Daoy (cell line): Measurements from ENCODE around the gene TRMU. TPM values are rescaled to one million over a fixed set of nuclear protein-coding genes. Genes with fewer than 3 reads are reported as not detected.

ENCODE experiments used
- DNase-seq: peaks from one replicate; pipeline ENCODE4 v3.0.0-alpha.2; 2015; ENCODE audit warnings: low read depth
- total RNA-seq: library from RNA; depleted of rRNA; stranded (reverse); fragments of >200 nt; shearing (Covaris generic); gene quantifications from 2 replicates; pipeline ENCODE4 v1.2.3, GENCODE V29; 2014

The TRMU gene
- total RNA-seq, 1 experiment from 2014 or later: 60.4 TPM

DNA sequence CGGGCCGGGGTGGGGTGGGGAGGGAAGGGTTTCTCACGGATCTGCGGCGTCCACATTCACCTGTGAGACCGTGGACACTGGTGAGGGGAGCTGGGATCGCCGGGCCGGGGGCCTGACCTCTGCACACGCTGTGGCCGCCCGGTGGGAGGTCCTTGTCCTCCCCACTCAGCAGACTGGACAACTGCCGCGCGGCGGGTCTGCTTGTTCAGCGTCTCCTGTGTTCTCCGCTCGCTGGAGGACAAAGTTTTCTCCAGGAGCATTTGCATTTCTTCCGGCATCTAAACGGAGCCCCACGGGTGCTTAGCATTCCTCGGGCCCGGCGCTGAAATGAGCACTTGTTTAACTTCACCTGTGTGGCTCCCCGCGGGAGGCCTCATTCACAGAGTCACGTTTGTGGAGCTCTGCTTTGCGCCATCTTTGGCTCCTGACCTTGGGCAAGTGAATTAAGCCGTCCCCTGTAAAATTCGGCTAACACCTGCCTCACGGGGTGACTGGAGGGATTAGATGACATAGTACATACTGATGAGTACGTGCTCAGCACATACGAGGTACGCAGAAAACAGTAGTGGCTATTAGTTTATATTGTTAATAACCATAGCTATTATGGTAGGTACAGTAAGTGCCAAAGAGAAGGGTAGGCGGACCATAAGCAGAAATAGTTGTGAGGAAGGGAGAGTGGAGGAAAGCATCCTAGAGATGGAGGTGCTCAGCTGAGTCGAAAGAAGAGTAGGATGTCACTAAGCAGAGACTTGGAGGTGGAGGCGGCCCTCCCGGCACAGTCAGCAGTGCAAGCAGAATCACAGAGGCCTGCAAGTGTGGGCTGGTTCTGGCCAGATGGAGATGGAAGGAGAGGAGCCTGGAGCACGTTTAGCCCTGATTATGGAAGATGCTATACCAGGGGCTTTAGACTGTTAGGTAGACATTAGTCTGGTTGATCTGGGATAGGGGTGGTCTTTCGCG, 885 bp downstream of the TRMU start:
- DNase-seq: no peak

DNA sequence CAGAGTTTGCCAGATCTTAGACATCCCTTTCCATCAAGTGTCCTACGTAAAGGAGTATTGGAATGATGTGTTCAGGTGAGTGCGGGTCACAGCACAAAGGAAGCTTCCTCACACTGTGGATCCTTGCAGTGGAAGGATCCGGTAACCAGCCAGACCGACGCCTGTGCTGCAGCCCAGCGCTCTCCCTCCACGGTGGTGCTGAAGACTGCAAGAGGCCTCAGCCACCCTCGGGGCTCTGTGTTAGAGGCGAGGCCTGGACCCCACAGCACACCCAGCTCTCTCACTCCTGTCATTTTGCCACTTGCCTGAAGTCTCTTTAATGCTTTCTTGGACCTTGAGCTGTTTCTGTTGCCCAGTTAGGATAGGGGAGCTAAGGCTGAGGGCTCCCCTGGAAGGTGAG, 2.4 kb downstream of the TRMU start:
- no peak for DNase-seq

DNA sequence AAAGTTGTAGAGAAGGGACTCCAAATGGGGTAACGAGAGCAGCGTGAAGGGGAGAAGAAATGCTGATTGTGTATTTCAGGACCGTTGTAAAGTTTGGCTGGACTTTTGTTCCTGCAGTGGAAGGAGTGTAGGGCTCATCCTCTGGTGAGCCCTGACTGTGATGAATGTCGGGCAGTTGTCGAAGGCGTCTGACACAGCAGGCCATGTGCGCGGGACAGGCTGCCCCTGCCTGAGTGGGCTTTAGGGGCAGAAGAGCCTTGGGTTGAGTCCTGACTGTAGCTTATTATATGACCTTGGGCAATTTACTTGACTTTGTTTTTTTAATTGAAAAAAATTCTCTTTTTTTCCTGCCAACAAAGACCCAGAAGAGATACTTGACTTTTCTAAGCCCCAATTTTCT, 3.1 kb downstream of the TRMU start:
- no peak for DNase-seq

DNA sequence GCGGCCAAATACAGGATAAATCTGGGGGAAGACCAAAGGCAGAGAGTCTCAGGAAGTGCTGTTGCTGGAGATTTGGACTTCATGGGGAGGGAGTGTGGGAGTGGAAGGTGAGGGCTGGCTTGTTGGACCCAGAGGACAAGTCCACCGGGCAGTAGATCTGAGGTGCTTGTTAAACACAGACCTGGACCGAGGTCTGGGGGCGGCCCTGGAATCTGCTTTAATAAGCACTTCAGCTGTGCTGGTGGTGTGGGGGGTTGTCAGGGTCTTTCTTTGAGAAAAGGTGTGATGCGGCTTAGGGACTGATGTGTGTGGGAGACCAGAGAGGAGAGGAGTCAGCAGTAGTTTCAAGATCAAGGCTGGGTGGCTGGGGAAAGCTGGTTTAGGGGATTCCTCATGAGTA, 4.4 kb downstream of the TRMU start:
- DNase-seq: no peak

DNA sequence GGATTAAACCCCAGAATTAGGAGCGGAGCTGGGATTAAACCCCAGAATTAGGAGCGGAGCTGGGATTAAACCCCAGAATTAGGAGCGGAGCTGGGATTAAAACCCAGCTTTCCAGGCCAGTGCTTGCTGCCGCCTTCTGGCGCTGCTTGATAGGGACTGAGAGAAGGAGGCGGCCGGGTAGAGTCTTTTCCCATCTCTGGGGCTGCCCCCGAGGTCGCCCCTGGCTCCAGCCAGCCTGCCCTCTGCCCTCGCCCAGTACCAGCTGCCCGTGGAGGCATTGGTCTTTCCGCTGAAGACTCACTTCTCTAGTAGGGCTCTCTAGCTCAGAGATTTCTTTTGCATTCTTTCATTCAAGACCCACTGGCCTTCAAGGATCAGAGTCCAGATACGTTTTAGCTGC, 5.2 kb downstream of the TRMU start:
- no peak for DNase-seq

DNA sequence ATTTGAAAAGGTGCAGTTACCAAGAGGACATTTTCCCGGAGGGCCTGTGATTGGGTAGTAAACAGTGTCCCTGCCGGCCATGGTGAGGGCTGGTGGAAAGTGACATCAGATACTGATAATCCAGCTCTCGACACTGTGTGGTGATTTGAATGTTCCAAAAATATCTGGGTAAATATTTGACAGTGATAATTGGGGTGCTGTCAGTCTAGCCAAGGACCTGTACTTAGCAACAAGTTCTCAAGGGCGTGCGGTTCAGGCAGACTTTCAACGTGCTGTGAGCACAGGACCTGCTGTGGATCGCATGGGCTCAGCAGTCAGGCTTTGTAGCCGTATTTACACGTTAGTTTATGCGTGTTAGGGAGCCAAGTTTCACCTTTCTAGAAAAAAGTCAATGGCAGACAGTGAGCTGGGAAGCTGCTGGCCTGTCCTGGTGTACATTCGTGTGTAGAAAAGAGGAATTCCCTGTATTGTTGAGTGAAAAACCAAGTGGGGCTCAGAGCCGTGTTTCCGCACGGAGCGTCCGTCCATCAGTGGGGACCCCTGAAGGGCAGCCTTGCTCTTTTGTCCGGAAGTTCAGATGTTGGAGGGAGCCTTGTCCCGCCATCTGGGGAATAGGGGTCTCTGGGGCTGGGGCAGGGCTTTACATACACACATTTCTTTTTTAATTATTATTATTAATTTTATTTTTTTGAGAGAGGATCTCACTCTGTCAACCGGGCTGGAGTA, 11.3 kb downstream of the TRMU start:
- no peak for DNase-seq

DNA sequence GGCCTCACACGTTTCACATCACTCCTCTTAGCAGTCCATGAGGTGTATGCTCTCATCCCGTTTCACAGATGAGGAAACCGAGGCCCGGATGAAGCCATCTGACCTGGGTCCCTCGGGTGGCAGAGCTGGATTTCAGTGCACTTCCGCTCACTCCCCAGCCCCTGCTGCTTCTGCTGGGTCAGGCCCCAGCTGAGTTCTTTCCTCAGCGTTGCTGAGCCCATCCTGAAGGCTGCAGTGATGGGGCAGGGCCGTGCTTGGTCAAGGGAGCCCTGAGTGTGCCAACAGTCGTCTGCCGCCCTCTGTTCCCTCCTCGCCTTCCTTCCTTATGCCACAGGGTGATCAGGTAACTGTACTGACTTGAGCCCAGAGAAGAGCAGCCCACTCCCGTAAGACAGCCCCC, 12.1 kb downstream of the TRMU start:
- no peak for DNase-seq

DNA sequence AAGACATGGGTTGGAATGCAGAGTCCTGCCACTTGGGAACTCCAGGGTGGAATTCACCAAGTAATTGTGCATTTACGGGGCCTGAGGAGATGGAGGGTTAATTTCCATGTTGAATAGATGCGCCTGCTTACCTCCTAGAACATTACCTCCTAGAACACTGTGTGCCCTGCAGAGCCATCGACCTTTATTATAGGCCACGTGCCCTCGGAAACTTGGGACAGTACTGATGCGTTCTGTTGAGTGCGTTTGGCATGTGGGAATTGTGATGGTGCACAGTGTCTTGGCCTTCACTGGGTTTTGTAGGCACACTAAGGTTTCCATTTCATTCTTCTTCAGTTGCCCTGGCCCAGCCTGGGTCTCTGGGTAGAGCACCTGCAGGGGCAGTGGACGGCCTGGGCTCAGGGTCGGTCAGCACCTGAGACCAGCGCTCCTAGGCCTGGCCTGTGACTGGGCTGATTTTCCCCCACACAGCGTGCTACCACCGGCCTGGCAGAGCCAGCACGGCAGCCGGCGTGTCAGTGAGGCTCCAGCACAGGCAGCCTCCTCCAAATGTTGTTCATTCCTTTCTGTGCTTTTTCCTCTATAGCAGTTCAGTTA, 12.7 kb downstream of the TRMU start:
- DNase-seq: no peak

DNA sequence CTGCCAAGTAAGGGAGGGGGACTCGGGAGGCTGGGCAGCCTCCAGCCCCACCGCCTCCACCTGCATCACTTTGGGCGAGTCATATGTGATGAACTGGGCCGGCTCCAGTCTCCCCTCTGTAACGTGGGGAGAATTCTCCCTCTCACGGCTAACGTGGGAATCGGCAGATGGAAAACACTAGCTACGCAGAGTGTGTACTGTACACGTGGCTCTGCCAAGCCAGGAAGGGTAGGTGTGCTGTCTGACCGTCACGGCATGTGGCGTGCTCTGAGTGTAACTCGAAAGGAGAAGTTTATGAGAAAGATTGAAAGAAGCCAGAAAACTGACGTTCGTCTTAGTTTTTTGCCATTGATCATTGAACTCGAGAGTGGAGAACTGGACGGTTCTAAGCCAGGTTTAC, 13.7 kb downstream of the TRMU start:
- no peak for DNase-seq

DNA sequence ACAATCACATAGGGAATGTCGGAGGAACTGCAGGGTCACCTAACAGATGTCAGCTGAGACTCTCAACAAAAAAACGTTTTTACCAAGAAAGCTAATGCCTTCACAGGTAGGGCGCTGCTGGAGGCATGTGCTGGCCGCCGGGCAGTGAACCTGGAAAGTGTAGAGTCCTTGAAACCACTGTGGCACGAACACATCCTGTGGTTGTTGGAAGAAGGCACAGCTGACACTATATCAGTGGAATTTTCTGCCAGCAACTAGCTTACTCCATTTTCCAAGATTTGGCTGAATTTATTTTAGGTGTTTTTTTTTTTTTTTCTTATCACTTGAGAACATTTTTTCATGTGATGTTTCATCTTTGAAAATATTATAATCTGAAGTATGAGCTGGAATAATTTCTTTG, 14.2 kb downstream of the TRMU start:
- no peak for DNase-seq

DNA sequence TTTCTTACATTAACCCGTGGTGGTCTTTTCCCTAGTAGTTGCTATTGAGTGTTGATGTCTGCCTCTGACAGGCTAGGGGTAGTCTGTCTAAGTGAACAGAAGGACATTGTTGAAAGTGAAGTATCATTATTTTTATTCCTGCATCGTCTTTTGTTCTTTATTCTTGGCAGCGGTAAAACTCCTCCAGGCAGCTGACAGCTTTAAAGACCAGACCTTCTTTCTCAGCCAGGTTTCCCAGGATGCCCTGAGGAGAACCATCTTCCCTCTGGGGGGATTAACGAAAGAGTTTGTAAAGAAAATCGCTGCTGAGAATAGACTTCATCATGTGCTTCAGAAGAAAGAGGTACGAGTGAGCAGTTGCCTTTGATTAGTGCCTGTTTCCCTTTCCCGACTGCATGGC, 14.6 kb downstream of the TRMU start:
- DNase-seq: no peak

DNA sequence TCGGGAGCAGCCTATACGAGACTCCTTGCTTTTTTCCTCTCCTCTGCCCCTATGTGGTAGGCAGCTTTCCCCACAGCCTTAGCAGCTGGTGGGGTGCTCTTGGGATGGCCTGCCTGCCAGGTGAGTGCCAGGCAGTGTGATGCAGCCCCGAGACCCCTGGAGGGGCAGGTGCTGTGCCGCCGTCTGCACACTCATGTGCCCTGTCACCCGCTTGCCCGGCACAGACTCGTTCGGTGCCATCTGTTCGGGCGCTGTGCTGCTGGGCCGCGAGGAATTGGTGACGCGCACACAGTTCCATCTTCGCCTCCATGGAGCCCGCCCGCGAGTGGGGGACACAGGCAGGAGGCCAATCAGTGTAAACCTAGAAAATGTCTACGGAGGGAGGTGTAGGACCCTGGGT, 15.1 kb downstream of the TRMU start:
- DNase-seq: no peak

DNA sequence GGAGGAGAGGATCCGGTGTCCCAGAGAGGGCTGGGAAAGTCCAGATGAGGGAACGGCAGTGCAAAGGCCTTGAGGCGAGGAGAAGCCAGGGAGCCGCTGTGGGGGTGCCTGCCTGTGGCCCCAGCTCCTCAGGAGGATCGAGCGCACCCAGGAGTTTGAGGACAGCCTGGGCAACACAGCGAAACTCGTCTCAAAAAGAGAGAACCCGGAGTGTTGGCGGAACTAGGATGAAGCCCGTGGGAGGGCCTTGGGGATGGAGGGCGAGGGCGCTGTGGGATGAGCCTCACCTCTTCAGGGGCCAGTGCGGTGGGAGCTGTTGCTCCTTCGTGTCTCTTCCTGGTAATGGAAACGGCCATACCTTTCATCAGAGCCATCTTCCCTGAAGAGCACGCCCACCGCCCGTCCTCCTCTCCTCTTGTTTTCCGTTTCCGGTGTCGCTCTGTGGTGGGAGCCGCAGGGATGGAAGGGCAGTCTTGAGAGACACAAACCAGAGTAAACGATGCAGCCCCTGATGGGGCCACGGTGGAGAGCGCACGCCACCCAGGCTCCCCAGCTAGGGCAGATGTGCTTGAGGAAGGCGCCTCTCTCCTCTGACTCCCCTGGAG, 15.7 kb downstream of the TRMU start:
- no peak for DNase-seq

DNA sequence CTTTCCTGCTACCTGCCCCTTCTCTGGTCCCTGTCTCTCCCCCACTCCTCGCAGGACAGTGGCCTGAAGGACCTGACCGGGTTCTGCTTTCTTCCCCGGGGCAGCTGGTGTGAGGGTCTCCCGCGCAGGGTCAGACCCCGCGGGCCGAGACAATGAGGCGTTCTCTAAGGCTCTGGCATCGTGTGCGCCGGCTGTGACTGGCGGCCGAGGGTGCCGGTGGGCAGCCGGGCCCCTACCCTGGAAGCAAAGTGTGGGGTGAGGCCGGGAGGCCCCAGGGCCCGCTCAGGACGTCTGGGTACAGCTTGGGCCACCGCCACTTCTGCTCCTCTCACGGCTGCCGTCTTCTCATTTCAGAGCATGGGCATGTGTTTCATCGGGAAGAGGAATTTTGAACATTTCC, 16.3 kb downstream of the TRMU start:
- DNase-seq: no peak

DNA sequence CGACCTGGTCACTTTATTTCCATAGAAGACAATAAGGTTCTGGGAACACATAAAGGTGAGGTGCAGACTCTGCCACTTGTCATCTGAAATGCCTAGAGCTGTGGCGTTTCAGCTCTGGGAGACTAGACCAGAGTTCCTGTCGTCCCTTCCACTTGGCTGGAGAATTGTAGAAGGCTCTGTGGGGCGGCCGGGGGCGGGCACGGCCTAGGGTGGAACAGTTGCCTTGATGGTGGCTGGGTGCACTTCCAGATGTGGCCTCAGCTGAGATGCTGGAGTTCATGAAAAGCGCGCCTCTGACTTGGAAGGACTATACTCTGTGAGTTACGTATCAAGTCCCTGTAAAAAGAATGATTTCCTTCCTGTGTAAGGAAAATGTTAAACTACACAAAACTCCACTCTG, 16.8 kb downstream of the TRMU start:
- DNase-seq: no peak

DNA sequence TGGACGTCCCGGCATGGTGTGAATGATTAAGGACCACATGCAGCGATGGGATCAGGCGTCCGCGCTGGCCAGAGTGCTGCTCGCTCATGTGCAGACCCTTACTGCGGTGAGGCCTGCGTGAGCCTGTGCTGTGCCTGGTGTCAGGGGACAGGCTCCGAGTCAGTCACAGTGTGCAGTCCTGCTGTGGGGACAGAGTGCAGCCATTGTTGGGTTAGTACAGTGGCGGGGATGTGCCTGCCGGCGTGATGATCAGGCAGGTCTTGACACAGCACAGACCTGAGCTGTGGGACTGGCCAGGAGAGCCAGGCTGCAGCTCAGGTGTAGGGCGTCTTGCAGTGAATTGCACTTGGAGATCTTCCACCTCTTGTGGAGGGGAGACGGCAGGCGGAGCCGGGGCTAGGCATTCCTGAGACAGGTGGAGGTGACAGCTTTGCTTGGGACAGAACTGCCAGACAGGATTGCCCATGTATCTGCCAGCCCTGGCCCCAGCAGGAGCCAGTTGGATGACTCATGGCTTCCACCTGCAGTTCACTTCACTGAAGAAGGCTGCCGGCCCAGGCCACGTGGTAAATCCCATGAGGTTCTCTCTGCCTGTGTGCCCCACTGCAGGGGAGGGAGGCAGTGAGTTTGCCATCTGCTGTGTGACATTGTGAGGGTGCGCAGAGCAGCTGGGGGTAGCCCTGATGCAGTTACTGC, 17.3 kb downstream of the TRMU start:
- DNase-seq: peak; percentile 74

DNA sequence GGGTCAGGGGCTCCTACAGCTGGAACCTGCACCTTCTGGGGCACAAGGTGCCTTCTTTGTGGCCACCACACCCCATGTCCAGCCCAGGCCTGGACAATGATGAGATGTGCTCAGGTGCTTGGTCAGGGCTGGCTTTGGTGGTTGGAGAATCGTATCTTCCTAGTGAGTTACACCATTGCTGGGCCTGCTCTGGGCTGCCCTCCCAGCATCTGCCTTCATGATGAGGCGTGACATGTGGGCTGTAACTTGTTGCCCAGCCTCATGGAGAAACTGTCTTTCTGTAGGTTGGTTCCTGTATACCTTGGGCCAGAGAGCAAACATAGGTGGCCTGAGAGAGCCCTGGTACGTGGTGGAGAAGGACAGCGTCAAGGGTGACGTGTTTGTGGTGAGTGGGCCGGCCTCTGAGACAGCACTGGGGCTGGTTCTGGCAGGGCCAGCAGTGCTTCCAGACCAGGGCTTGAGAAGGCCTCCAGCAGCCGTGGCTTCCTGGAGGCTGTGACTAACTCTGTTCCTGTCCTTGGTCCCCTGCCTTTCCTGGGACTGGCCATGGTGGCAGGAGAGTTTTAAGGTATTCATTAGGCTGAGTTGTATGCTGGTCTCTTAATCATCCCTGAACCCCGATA, 18.1 kb downstream of the TRMU start:
- DNase-seq: no peak

DNA sequence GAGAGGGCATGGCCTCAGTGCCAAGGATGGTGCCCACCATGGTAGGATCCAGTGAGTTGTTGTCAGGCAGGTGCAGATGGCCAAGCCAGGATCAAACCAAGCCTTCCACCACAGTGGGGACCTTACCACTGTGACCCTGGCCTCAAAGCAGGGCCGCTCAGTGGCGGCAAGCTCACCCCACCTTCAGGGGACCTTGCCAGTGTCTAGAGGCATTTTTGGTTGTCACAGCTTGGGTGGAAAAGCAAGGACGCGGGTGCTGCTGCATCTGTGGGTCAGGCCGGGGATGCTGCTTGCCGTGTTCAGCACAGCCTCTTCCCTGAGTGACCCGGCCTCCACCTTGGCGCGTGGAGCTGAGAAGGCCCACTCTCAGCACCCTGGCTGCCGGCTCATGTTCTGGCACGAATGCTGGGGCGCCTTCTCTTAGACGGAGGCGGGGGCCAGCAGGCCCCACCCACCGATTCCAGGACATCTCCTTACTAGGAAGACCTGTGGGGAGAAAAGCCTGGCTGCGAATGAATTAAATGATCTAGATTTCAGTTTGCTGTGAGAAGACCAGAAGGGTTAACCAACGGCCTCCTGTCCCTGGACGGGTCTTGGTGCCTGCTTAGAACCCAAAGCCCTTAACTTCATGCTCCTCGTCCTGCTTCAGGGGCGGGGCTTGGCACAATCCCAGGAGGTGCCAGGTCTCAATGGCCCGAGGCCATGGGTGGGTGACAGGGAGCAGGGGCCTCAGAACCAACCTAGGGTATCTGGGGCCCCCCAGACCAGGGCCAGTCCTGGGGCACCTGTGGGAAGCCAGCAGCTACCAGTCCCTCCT, 18.9 kb downstream of the TRMU start:
- DNase-seq: no peak

DNA sequence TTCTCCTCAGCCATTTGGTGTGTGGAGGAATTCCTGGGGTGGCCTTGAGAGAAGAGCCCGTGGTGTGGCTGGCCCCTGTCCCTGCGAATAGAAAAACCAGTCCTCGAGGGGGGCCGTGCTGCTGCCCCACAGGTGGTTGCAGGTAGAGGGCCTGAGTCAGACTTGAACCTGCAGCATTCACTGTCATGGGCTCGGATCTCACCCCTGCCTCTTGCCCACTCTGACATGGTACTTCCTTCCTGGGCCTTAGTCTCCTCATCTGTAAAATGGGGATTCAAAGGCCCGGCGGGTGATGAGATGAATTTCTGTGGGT, 19.4 kb downstream of the TRMU start:
- no peak for DNase-seq

DNA sequence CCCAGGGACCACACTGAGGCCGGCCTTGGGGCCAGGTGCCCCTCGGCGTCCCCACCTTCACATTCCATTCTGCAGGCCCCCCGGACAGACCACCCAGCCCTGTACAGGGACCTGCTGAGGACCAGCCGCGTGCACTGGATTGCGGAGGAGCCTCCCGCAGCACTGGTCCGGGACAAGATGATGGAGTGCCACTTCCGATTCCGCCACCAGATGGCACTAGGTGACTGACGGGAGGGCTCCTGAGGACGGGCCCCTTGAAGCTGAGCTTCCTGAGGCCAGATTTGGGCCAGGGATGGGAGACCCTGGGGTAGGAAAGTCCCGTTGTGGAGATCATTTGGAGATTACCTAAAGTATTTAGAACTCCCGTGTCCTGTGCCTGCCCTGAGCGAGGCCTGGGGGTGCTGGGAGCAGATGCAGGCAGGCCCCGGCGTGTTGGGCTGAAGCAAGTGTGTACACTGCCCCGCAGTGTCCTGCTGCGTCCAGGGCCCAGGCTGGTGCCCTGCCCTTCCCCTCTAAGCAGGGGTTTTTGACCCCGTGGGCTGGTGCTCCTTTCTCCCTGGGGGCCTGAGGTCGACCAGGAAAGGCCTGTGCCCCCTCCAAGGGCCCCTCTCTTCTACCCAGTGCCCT, 20.0 kb downstream of the TRMU start:
- DNase-seq: peak; percentile 62
